CD14-positive monocyte (primary cell): Measurements from ENCODE around the gene ALPG. TPM values are rescaled to one million over a fixed set of nuclear protein-coding genes. Genes with fewer than 3 reads are reported as not detected.
"Not testable (repeated sequence)": the region's sequence is repeated elsewhere in the genome, so short reads cannot be mapped to it uniquely, and the experiment has no call there.

Source experiments
- DNase-seq, 3 donors: peaks; one replicate each; pipeline ENCODE4 v3.0.0-alpha.2; 2011 to 2022
- H2AFZ ChIP-seq: 2 replicates; pipeline ENCODE4 v1.6.0; 2012; ENCODE audit warnings: mild to moderate bottlenecking, low read depth, low read length, inconsistent platforms; ENCODE audit not compliant: insufficient read depth, poor library complexity, severe bottlenecking
- H3K27ac ChIP-seq, 2 donors: 1 replicate in 1 of 2; 2 replicates in 1 of 2; pipeline ENCODE4 v1.5.1; 2012 to 2013; ENCODE audit warnings: low read length in 2 of 2, control low read depth in 1 of 2, inconsistent platforms in 1 of 2, low read depth in 1 of 2, mild to moderate bottlenecking in 1 of 2
- H3K27me3 ChIP-seq, 2 donors: one replicate each; pipeline versions ENCODE4 v1.6.0 to v1.6.1; 2011 to 2013; ENCODE audit warnings: low read length in 2 of 2; ENCODE audit not compliant: control insufficient read depth in 2 of 2, insufficient read depth in 2 of 2
- H3K36me3 ChIP-seq, 2 donors: replicated peaks in 1 of 2; 1 replicate in 1 of 2; 2 replicates in 1 of 2; pipeline versions ENCODE4 v1.5.1 to v1.6.1; 2012 to 2013; ENCODE audit warnings: low read length in 2 of 2, control low read depth in 1 of 2, inconsistent platforms in 1 of 2, mild to moderate bottlenecking in 1 of 2; ENCODE audit not compliant: insufficient read depth in 2 of 2, control insufficient read depth in 1 of 2
- H3K4me1 ChIP-seq, 2 donors: 1 replicate in 1 of 2; 2 replicates in 1 of 2; pipeline versions ENCODE4 v1.5.1 to v1.6.1; 2012 to 2013; ENCODE audit warnings: low read length in 2 of 2, control low read depth in 1 of 2, inconsistent platforms in 1 of 2, mild to moderate bottlenecking in 1 of 2, moderate library complexity in 1 of 2; ENCODE audit not compliant: insufficient read depth in 2 of 2, control insufficient read depth in 1 of 2
- H3K4me2 ChIP-seq: replicated peaks from 2 replicates; pipeline ENCODE3; 2012; ENCODE audit warnings: low read length, moderate library complexity, mild to moderate bottlenecking; ENCODE audit not compliant: poor library complexity, severe bottlenecking; ENCODE audit errors: extremely low read depth
- H3K4me3 ChIP-seq, 3 experiments: fragments of 200-600 bp in 1 of 3; sonication (generic) in 1 of 3; replicated peaks in 1 of 3; 1 replicate in 2 of 3; 2 replicates in 1 of 3; pipeline ENCODE4 v1.5.1; 2011 to 2013; ENCODE audit warnings: low read length in 3 of 3, mild to moderate bottlenecking in 3 of 3, control low read depth in 2 of 3, low read depth in 2 of 3, inconsistent platforms in 1 of 3, moderate library complexity in 1 of 3
- H3K79me2 ChIP-seq: 2 replicates; pipeline ENCODE4 v1.6.0; 2012; ENCODE audit warnings: mild to moderate bottlenecking, control low read depth, inconsistent platforms, low read length, moderate library complexity; ENCODE audit not compliant: insufficient read depth
- H3K9ac ChIP-seq: 2 replicates; pipeline ENCODE4 v1.6.0; 2017; ENCODE audit warnings: low read length, mild to moderate bottlenecking; ENCODE audit not compliant: insufficient read depth, poor library complexity, severe bottlenecking
- H3K9me3 ChIP-seq, 2 donors: replicated peaks in 1 of 2; 1 replicate in 1 of 2; 2 replicates in 1 of 2; pipeline versions ENCODE4 v1.5.1 to v1.6.1; 2012 to 2013; ENCODE audit warnings: low read length in 2 of 2, control low read depth in 1 of 2; ENCODE audit not compliant: control insufficient read depth in 1 of 2, insufficient read depth in 1 of 2
- H4K20me1 ChIP-seq: 2 replicates; pipeline ENCODE4 v1.6.0; 2012; ENCODE audit warnings: mild to moderate bottlenecking, low read length, control low read depth, moderate library complexity; ENCODE audit not compliant: insufficient read depth
- H3K27ac Mint-ChIP-seq, 7 donors: one replicate each; pipeline ENCODE4 v1.8.0; 2020; ENCODE audit warnings: mild to moderate bottlenecking in 7 of 7, mixed read lengths in 7 of 7, moderate library complexity in 6 of 7, inconsistent platforms in 2 of 7
- H3K27me3 Mint-ChIP-seq, 3 donors: one replicate each; pipeline ENCODE4 v1.8.0; 2021 to 2022; ENCODE audit warnings: low read depth in 3 of 3, mild to moderate bottlenecking in 3 of 3, mixed read lengths in 3 of 3, moderate library complexity in 3 of 3, inconsistent platforms in 1 of 3
- H3K36me3 Mint-ChIP-seq, 2 donors: one replicate each; pipeline ENCODE4 v1.8.0; 2020; ENCODE audit warnings: mixed read lengths in 2 of 2, inconsistent platforms in 1 of 2, mild to moderate bottlenecking in 1 of 2
- H3K4me1 Mint-ChIP-seq: one replicate; pipeline ENCODE4 v1.8.0; 2020; ENCODE audit warnings: mild to moderate bottlenecking, mixed read lengths
- H3K4me3 Mint-ChIP-seq, 2 donors: one replicate each; pipeline ENCODE4 v1.8.0; 2020; ENCODE audit warnings: mild to moderate bottlenecking in 2 of 2, mixed read lengths in 2 of 2, moderate library complexity in 1 of 2
- H3K9me3 Mint-ChIP-seq, 7 donors: one replicate each; pipeline ENCODE4 v1.8.0; 2020 to 2022; ENCODE audit warnings: mixed read lengths in 7 of 7, mild to moderate bottlenecking in 6 of 7, moderate library complexity in 6 of 7, inconsistent platforms in 2 of 7
- CTCF ChIP-seq: fragments of 200-600 bp; IDR thresholded peaks from one replicate; pipeline ENCODE4 v1.8.0; 2022; ENCODE audit warnings: antibody characterized with exemption, mild to moderate bottlenecking
- WGBS: methylation state at CpG from one replicate; pipeline ENCODE4 v1.1.5; 2013; ENCODE audit warnings: missing lambda C conversion rate; ENCODE audit not compliant: insufficient coverage; 5-methylcytosine and 5-hydroxymethylcytosine counted together
- intact Hi-C, 2 donors: fragments of 100-400 bp; cut with micrococcal nuclease; formaldehyde crosslinking; loops; one replicate each; pipeline versions ENCODE4 v1.15.0 to v1.15.1; 2023
- polyA plus RNA-seq, 3 donors: library from polyadenylated mRNA; depleted of rRNA in 1 of 3; unstranded in 2 of 3; stranded (reverse) in 1 of 3; fragments of 300-500 nt in 2 of 3; fragments of >200 nt in 1 of 3; fragmentation: Illumina TruSeq in 2 of 3; gene quantifications; 1 replicate in 2 of 3; 2 replicates in 1 of 3; pipeline ENCODE4 v1.2.3, GENCODE V29; 2012 to 2021

The ALPG gene
- polyA plus RNA-seq, 3 donors: not detected

- Histone ChIP-seq H3K9me3 (peaks cover 11 to 18% of the 10 kb centered on the region in 2 donors), H4K20me1 (no peaks in the 10 kb centered on the region), H3K4me2 (no peak overlapping the region), H3K79me2 (no peaks in the 10 kb centered on the region), H3K27me3 (no peaks in the 10 kb centered on the region), H3K4me3 (no peak overlapping the region), H2AFZ (no peak overlapping the region), H3K4me1 (peaks cover 8 to 9% of the 10 kb centered on the region in 2 donors), H3K27ac (no peak overlapping the region), H3K36me3 (no peaks in the 10 kb centered on the region), H3K9ac (no peak overlapping the region)
- WGBS: 76% methylated on average over 18 of the region's 20 CpGs
- H3K4me1 Mint-ChIP-seq: peaks cover 16% of the 10 kb centered on the region
- TF ChIP-seq CTCF: no peak
- peak overlapping the region in 1 of 2 donors; percentile 21 for H3K4me3 Mint-ChIP-seq
- DNase-seq: no peak
- no peak overlapping the region for H3K27ac Mint-ChIP-seq
- H3K27me3 Mint-ChIP-seq: peaks cover 0 to 4% (median 2%) of the 10 kb centered on the region in 3 donors
- H3K9me3 Mint-ChIP-seq: peaks cover 7 to 17% (median 13%) of the 10 kb centered on the region in 7 donors
- intact Hi-C loops: no loop called here
- no peaks in the 10 kb centered on the region for H3K36me3 Mint-ChIP-seq
These were observed 40.9 kb upstream of the ALPG start for GRCh38 chr2:232365621-232366321.

- peaks cover 11 to 13% of the 10 kb centered on the region in 2 donors for H3K9me3 ChIP-seq
- intact Hi-C loops, H3K36me3 ChIP-seq, H3K4me3 Mint-ChIP-seq, H3K4me1 ChIP-seq, H3K4me2 ChIP-seq, H2AFZ ChIP-seq, H3K4me3 ChIP-seq, H3K27me3 ChIP-seq, H3K79me2 ChIP-seq, H3K27me3 Mint-ChIP-seq, H3K27ac Mint-ChIP-seq, H3K27ac ChIP-seq, H4K20me1 ChIP-seq, H3K36me3 Mint-ChIP-seq, H3K9ac ChIP-seq, DNase-seq: not testable (repeated sequence)
- H3K4me1 Mint-ChIP-seq: peaks cover 16% of the 10 kb centered on the region
- 92% methylated on average over 13 of the region's 23 CpGs for WGBS
- H3K9me3 Mint-ChIP-seq: peaks cover 7 to 13% (median 10%) of the 10 kb centered on the region in 7 donors
These were observed 40.2 kb upstream of the ALPG start for GRCh38 chr2:232366461-232366860.
